Activated CD4-positive, alpha-beta T cell treated with anti-CD3 and anti-CD28 coated beads, Interleukin-2, Interleukin-6, amounts not matched to agents 100 ng/mL and 50 ng/mL, durations not matched to agents 16 hours and 8 hours (primary cell): ENCODE data around the gene ACTR2.
"Not testable (repeated sequence)": the region's sequence is repeated elsewhere in the genome, so short reads cannot be mapped to it uniquely, and the experiment has no call there.

Experiments
- DNase-seq: peaks from one replicate; pipeline ENCODE4 v3.0.0-alpha.2; 2020

Gene ACTR2

GRCh38 chr2:65227456-65228262 is at the start of gene ACTR2:
TSS of gene ACTR2 (plus strand) at chr2:65227831. CDS start at chr2:65227910, 79 bp downstream.
- peak; percentile 98 for DNase-seq

DNA sequence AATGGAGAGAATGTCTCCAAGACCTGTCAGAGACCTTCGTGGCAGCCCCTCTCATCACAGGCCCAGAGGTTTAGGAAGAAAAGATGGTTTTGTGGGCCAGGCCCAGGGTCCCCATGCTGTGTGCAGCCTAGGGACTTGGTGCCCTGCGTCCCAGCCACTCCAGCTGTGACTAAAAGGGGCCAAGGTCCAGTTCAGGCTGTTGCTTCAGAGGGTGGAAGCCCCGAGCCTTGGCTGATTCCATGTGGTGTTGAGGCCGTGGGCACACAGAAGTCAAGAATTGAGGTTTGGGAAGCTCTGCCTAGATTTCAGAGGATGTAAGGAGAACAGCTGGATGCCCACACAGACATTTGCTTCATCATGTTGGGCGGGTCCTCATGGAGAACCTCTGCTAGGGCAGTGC is 45.1 kb upstream of the ACTR2 start:
- DNase-seq = no peak

GRCh38 chr2:65183406-65183805 is 44.2 kb upstream of the ACTR2 start:
- DNase-seq = not testable (repeated sequence)

GRCh38 chr2:65185012-65185411 is 42.6 kb upstream of the ACTR2 start:
- no peak for DNase-seq

- DNase-seq = no peak
These were observed 41.4 kb upstream of the ACTR2 start for GRCh38 chr2:65186093-65186868.

- peak; percentile 78 for DNase-seq
These were observed 40.5 kb upstream of the ACTR2 start for GRCh38 chr2:65186872-65187851.

DNA sequence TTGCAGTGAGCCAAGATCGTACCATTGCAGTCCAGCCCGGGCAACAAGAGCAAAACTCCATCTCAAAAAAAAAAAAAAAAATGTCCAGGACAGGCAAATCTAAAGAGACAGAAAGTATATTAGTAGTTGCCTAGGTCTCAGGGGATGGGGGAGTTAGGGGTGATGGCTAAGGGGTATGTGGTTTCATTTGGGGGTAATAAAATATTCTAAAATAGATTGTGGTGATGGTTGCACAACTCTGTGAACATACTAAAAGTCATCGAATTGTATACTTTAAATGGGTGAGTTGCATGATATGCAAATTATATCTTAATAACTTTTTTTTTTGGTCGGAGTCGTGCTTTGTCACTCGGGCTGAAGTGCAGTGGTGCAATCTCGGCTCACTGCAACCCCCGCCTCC is 34.2 kb upstream of the ACTR2 start:
- no peak for DNase-seq

DNA sequence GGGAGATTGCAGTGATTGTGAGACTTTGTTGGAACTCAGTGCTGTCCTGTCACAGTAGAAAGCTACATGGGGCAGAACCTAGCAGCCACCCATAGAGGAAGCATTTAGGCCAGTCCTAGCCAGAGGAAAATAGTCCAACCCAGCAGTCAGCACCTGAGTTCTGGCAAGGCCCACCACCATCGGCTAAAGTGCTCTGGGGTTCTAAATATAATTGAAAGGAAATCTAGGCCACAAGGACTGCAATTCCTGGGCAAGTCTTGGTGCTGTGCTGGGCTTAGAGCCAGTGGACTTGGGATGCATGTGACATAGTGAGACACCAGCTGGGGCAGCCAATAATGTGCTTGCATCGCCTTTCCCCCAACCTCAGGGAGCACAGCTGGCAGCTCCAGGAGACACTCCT is 28.9 kb upstream of the ACTR2 start:
- no peak for DNase-seq

GRCh38 chr2:65199166-65199565 is 28.5 kb upstream of the ACTR2 start:
- no peak for DNase-seq

GRCh38 chr2:65199891-65200290 is 27.7 kb upstream of the ACTR2 start:
- no peak for DNase-seq

GRCh38 chr2:65204461-65205210 is 23.0 kb upstream of the ACTR2 start:
- no peak for DNase-seq

- no peak for DNase-seq
These were observed 15.5 kb upstream of the ACTR2 start for GRCh38 chr2:65212115-65212514.

- no peak for DNase-seq
These were observed 15.0 kb upstream of the ACTR2 start for GRCh38 chr2:65212619-65213018.

DNA sequence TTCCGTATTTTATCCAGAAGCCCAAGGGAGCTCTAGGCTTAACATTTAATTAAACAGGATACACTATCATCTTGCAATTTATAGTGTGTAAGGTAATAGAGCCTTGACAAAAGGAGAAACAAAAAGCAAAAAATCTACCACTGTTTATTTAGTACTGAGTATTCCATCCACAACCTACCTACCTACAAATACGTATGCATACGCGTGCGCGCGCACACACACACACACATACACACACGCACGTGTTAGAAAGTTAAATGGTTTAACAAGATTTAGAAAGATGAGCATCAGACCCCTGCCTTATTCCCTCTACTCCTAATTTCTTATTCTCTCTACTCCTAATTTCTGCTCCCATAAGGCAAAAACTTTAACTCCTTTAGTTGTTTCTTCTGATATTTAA is 14.6 kb upstream of the ACTR2 start:
- DNase-seq = no peak

DNA sequence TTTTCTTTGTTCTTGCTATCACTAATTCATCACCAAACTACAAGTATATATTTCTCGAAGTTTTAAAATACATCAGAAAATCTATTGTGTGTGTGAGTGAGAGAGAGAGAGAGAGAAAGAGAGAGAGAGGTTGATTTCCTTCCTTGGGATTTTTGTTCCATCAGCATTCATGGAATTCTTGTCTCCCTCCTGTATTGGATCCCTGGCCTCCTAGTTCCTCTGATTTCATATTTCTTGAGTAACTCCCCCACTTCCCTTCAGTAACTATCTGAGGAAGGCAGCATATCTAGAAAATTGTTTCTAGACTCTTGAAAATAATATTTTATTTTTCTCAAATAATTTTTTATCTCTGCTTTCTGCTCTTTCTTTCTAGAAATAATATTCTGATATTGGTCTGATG is 13.3 kb upstream of the ACTR2 start:
- no peak for DNase-seq

GRCh38 chr2:65214843-65215242 is 12.8 kb upstream of the ACTR2 start:
- DNase-seq = no peak

- DNase-seq = no peak
These were observed 11.7 kb upstream of the ACTR2 start for GRCh38 chr2:65215946-65216345.

- no peak for DNase-seq
These were observed 7.0 kb upstream of the ACTR2 start for GRCh38 chr2:65220432-65221131.

- not testable (repeated sequence) for DNase-seq
These were observed 6.4 kb upstream of the ACTR2 start for GRCh38 chr2:65221275-65221674.

DNA sequence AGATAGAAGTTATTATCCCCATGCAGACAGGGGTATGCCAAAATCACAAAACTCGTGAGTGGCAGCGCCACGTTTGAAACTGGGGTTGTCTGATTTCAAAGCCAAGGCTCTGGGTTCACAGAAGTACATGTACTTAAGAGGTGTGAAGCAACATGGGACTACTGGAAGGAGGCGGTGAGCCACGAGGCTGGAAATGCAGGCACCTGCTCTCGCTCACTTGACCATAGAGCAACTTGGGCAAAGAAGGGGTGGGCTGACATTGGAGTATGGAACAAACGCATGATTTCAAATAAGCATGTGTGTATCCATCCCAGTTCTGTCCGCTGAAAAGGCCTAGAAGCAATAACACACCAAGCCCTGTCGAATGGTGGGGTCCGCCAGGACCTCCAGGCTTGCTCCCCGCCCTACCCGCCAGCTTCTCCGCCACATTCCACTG is 593 bp upstream of the ACTR2 start:
- DNase-seq = peak; percentile 29

- no peak for DNase-seq
These were observed 676 bp downstream of the ACTR2 start for GRCh38 chr2:65228263-65228750.
